ENCODE data around the gene GJA9.

- TF ChIP-seq POLR2AphosphoS5 (IDR thresholded peaks at IDR 0.05) (no peak), CTCF (IDR thresholded peaks at IDR 0.05) (no peak), EP300 (IDR thresholded peaks at IDR 0.05) (no peak), POLR2A (IDR thresholded peaks at IDR 0.05; ENCODE audit: low read depth) (no peak)
Measured at GRCh38 chr1:38852780-38853179, 28.6 kb downstream of the GJA9 start.

Measured in esophagus muscularis mucosa (tissue), 4 donors.